Measurements from ENCODE around the gene MOB3A.
"Not testable (repeated sequence)": the region's sequence is repeated elsewhere in the genome, so short reads cannot be mapped to it uniquely, and the experiment has no call there.

MOB3A gene

DNA sequence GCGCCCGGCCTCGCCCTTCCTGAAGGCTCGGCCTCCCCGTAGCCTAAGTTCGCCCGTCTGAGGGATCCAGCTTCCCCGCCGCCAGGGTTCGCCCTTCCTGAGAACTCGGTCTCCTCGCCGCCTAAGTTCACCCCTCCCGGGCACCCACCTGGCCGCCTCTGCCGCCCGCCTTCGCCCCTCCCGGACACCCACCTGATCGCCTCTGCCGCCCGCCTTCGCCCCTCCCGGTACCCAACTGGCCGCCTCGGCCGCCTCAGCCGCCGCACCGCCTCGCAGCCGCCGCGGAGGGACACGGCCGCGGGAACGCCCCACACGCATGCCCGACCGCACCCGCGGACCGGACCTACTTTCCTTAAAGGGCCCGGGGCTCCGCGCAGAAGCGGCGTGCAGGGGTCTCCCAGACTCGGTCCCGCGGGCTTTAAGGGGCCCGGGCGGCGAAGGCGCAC lies at the start of gene MOB3A:
Gene MOB3A (minus strand): TSS at position 293 of the 446 bp plus-strand sequence. CDS start 17,766 bp downstream, outside the sequence.
- DNase-seq, result no peak

DNA sequence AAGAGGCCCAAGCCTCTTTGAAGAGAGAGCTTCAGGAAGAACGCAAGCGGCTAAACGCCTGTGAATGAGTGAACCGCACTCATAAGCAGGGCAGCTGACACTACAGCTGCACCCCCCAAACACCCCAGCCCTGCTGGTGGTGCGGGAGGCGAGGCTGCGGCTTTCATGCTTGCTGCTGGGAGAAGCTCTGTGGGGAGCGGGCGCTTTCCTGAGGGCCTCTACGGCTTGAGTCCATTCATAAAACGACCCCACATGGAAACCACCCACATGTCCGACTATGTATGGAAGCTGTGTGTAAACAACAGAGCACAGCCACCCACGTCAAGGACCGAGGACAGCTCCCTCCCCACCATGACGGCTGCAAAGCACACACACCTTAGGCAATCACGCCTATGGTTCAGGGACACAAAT lies 49.7 kb upstream of the MOB3A start:
- DNase-seq, result no peak

DNA sequence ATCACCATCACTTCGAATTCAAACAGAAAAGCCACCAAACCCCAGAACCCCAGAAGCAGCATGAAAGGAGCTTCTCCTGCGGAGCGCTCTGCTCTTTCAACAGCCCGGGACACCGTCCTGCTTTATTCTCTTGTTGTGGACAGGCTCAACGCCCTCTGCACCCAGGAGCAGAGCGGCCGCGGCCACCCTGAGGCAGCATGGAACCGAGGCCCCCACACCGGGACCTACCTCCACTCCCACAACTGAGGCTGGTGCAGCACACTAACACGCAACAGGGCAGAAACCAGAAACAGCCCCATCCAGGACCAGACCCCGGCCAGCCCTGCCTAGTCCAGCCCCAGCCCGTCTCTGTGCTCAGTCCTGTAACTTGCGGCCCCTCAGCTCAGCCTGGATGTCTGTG lies 48.1 kb upstream of the MOB3A start:
- no peak for DNase-seq

DNA sequence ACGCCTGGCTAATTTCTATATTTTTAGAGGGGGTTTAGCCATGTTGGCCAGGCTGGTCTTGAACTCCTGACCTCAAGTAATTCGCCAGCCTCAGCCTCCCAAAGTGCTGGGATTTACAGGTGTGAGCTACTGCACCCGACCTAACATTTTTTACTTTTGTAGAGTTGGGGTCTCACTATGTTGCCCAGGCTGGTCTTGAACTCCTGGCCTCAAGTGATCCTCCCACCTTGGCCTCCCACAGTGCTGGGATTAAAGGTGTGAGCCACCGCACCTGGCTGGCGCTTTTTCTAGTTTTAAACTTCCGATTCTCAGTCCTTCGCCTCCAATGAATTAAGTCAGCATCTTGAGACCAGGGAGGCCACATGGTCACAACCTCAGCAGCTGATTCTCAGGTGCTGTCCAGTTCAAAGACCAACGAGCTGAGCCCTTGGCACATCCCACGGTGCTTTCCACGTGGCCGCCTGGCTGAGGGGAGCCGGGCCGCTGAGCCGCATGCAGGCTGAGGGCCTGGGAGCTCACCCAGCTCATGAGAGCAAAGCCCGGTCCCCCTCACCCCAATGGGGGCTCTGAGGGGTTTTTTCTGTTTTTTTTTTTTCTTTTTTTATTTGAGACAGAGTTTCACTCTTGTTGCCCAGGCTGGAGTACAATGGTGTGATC lies 46.2 kb upstream of the MOB3A start:
- DNase-seq, result no peak

DNA sequence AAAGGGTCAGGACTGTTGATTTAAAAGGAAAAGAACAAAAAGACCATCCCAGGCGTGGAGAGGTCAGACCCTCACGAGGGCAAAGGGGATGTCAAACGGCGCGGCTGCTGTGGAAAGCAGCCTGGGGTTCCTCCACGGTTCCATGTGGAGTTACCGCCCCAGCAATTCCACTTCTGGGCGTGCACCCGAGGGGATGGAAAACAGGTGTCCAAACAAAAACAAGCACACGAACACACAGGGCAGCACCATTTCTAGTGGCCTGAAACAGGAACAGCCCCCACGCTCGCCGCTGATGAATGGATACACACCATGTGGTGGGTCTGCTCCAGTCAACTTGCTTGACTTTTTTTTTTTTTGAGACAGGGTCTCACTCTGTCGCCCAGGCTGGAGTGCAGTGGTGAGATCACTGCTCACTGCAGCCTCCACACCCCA lies 44.0 kb upstream of the MOB3A start:
- DNase-seq, result no peak

DNA sequence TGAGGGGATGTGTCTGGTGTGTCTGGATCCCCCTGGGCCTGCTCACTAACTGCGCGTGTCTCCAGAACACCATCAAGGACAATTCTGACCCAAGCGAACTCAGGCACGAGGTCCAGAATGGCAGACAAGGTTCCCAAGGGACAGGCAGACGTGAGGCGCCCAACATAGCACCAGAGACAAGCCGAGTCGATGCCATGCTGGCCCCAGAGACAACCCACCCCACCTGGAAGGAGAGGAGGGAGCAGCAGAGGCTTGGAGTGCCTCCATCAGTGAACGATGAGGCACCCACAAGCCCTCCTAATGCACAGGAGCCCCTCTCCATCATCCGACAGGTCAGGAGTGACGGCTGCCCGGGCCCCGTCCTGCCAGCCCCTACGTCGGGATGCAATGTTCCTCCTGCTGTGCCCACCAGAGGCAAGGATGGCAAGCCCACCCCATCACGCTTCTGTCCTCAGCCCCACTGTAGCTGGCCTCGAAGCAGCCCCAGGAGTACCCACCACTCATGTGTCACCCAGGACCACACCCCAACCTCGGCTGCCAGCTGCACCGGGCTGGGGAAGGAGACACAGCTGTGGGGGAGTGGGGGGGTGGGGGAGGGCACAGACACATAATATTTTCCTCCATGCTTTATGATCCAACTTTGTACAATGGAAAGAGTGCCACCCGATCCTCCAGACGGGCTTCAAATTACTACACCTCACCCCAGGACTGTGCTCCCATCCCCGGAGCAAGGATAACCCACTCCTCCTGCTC lies 43.4 kb upstream of the MOB3A start:
- no peak for DNase-seq

DNA sequence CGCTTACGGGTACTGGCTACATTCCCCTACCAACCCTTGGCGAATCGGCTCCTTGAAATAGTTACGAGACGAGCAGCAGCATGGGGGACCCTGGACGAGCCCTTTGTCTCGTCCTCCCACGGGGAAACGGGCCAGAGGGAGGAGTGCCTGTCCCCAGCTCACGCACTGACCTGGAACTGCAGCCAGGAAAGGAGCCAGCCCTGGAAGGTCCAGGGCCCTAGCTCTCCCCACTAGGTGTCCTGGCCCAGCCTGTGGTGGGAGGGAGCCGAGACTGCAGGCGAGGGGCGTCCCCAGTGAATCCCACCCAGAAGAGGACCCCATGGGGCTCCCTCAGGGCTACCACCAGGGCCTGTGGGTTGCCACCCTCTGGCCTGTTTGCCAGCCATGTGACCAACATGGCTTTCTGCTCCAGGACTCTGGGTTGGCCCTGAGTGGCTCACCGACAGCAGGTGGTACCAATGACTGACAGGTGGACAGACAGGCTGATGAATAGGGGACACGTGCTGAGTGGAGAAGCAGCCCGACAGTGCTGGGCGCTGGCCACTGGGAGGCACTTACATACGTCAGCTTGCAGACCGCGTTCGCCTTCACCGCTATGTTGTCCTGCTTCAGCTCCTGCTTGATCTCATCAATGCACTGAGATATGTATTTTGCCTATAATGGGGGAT lies 42.1 kb upstream of the MOB3A start:
- no peak for DNase-seq

DNA sequence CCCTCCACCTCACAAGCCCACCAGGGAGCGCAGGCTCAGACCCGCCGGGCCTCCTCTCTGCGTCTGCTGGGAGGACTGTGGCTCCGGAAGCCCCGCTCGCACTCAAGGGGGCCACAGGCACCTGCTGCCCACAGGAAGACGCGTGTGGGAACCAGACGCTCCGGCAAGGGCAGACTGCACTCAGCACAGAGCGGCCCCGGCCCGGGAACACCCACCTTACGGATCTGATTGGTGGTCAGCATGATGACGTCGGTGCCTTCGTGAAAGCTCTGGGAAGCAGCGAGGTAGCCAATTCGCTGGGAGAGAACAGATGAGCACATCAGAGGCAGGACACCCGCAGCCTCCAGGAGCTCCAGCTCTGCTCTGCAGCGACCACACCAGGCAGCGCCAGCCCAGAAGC lies 40.7 kb upstream of the MOB3A start:
- no peak for DNase-seq

DNA sequence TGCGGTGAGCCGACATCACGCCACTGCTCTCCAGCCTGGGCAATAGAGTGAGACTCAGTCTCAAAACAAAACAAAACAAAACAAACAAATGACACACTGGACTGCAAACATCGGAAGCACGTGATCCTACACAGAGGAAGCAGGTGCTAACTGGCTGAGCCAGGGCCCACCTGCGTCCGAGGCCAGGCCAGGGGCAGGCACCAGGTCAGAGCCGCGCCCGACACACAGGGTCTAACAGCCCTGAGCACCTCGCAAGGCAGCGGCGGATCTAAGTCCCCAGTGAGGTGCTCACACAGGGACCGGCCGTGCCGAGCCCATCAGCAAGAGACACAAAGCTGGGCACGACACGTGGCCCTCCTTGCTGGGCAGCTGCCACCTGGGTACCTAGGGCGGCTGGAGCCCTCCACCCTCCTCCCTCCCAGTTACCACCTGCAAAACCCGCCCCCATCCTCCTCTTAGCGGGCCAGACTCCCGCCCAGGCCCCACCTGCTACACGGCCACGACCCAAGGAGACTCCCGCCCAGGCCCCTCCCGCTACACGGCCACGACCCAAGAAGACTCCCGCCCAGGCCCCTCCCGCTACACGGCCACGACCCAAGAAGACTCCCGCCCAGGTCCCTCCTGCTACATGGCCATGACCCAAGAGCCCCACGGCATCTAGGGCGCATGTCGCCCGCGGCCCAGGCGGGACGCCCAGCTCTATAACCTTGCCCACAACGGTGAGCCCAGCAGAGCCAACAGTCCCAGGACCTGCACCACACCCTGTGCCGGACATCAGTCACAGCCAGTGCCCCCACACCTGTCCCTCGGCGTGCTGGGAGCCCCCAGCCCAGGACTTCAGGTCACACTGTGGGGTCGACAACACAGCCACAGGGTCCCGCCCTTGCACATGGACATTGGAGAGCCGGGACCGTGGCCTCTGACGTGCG lies 39.6 kb upstream of the MOB3A start:
- DNase-seq, result no peak

DNA sequence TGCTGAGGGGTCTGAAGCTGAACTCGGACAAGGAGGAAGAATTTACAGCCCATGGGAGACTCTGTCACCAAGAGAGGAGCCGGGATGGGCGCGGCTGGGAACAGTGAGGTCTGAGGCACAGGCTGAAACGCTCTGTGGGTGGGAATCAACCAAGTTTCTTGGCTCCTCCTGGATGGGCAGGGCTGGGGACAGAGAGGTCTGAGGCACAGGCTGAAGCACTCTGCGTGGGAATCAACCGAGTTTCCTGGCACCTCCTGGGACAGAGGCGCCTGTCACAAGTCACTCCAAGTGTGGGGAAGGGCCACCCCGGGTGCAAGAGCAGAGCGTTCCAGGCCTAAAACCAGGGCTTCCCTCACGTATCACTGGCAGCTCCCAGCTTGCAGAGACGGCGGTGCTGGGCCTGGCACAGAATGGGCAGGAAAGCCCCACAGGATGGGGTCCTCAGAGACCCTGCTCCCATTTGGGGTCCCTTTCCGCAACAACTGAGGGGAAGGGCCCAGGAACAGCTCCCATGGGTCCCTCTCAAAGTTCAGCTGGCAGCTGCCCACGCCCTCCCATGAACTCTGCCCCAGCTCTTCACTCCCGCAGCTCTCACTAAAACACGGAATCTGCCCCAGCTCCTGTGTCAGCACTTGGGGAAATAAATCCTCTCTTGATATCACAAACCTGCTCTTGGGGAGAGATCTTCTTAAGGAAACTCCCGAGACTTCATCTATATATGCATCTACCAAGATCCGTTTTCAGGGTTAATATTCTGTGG lies 36.8 kb upstream of the MOB3A start:
- no peak for DNase-seq

DNA sequence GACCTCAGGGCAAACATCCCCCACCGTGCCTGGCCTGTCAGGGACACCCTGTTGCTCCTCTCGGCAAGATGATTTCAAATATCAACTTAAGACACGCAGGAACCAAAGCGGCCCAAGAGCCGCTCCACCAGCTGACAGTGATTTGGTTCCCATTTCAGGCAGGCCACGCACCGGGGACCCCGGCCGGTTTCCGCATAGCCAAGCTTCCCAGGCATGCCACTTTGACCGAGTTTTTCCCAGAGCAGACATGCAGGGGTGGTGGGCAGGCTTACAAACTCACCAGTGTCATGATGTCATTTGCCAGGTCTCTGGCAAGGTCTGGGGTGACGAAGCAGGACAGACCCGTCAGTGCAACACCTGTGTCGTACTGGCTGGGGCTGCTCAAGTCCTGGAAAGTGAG lies 36.1 kb upstream of the MOB3A start:
- no peak for DNase-seq

DNA sequence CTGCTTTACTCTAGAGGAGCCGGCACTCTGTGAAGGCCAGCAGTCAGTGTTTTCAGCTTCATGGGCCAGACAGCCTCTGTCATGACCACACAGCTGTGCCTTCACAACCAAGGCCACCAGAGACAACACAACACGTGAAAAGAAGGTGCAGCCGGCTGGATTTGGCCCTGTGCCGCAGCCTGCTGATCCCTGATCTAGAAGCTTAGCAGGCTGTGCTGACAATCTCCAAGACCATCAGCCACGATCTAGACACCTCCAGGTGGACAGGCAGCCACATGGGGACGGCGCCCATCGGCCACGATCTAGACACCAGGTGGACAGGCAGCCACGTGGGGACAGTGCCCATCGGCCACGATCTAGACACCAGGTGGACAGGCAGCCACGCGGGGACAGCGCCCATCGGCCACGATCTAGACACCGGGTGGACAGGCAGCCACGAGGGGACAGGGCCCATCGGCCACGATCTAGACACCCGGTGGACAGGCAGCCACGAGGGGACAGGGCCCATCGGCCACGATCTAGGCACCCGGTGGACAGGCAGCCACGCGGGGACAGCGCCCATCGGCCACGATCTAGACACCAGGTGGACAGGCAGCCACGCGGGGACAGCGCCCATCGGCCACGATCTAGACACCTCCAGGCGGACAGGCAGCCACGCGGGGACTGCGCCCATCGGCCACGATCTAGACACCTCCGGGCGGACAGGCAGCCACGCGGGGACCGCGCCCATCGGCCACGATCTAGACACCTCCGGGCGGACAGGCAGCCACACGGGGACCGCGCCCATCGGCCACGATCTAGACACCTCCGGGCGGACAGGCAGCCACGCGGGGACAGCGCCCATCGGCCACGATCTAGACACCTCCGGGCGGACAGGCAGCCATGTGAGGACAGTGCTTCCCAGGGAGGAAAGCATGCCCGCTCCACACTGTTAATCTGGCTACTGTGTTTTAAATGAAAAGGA lies 35.2 kb upstream of the MOB3A start:
- DNase-seq, result not testable (repeated sequence)

DNA sequence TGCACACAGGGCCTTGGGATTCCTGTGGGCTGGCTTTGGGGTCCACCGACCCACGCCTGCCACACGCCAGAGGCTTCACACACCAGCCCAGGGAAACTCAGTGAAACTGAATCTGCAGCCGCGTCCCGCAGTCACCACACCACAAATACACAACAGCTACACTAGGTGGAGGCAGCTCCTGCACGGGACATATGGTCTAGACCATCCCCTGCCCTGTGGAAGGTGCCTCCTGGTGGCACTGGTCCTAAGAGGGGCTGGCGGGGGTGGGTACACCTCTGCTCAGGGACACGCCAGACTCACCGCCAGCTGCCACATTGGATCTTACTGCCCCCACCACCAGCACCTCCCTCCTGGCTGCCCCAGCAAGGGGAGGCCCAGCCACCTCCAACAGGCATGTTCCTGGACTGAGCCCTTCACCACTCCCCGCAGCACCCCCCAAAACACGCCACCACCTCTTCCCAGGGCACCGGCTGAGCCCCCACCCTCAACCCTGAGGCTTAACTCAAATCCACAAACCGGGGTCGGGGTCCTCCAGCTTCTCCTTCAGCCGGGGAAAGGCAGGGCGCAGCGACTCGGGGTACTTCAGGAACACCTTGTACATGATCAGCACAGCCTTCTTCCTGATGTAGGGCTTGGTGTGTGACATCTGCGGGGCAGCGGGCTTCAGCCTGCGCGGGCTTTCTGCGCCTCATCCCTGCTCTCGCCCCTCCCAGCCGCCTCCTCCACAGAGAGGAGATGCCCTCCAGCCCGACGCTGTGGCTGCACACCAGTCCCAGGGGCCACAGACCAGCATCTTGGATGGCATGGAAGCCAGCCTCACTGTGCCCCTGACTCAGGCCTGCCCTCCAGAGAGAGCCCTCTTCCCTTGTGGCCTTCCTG lies 34.0 kb upstream of the MOB3A start:
- no peak for DNase-seq

DNA sequence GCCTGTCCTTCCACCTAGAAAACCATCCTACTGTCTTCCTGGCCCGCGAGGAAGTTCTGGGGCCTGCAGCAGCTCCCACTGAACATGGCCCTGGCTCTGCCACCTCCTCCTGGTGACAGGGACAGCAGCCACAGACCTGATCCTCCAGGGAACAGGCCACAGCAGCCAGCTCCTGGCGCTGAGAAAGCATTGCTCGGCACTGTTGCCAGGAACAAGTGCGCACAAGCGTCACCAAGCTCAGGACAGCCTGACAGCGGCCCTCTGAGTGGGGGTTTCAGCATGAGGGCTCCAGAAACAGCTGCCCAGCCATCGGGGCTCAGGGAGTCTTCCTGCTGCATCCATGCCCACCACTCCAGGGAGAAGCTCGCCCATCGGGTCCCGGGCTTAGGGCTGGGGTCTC lies 33.4 kb upstream of the MOB3A start:
- DNase-seq, result no peak

DNA sequence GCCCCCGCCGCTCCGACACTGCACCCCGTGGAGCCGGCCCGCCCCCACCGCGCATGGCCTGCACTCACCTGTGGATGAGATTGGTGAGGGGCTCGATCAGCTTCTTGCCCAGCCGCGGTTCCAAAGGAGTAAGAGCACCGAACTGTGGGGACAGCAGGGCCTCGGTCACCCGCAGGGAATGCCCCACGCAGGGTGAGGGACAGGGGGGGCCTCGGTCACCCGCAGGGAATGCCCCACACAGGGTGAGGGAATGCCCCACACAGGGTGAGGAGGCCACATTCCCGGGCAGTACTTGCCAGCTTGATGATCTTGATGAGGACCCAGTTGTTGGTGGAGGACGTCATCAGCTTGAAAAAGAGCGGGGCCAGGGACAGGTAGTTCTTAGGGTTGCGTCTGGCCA lies 32.9 kb upstream of the MOB3A start:
- no peak for DNase-seq

DNA sequence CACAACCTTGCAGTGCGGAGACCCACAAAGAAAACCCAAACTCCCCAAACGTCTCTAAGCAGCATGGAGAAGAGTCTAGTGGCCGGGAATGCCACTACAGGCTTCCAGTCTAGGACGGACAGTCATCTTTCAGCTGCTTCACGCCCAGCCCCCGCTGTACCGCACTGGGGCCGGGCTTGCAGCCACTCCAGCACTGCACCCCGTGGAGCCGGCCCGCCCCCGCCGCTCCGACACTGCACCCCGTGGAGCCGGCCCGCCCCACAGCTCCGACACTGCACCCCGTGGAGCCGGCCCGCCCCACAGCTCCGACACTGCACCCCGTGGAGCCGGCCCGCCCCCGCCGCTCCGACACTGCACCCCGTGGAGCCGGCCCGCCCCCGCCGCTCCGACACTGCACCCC lies 32.1 kb upstream of the MOB3A start:
- not testable (repeated sequence) for DNase-seq

DNA sequence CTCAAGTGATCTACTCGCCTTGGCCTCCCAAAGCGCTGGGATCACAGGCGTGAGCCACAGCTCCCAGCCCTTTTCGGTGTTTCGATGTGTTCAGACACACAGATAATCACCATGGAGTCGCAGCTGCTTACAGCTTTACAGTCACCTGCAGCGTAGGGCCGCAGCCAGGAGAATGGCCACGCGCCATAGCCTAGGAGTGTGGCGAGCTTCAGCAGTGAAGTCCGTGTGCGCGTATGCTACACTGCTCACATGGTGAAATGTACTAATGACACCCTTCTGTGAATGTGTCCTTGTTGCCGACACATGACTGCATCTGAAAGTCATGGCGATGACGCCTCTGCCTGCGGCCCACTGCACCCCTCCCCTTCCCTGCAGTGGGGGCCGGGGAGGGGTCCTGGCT lies 31.6 kb upstream of the MOB3A start:
- no peak for DNase-seq

DNA sequence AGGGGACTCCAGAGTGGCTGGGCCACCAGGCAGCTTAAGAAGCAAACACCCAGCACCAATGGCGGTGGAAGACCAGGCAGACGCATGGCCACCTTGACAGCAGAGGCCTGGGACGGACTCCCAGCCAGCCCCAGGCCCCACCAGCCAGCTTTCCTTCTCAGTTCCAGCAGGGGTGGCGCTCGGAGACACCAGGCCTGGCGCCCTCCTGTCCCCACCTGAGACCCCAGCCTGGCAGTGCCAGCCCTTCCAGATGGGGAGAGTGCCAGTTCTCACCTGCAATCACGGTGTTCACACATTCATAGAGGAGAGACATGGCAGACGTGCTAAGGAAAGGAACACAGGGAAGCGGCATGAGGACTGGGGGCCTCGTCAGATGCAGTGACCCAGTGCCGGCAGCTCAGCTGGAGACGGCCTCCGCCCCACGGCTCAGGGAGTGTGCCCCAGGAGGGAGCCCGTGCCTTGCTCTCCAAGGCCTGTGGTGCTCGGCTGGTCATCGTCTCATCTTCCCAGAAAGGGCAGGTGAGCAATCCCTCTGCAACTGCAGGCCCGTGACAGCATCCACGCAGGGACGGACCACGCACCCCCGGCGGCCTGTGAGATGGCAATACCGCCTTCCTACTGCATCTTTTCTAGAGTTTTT lies 30.9 kb upstream of the MOB3A start:
- DNase-seq, result no peak

DNA sequence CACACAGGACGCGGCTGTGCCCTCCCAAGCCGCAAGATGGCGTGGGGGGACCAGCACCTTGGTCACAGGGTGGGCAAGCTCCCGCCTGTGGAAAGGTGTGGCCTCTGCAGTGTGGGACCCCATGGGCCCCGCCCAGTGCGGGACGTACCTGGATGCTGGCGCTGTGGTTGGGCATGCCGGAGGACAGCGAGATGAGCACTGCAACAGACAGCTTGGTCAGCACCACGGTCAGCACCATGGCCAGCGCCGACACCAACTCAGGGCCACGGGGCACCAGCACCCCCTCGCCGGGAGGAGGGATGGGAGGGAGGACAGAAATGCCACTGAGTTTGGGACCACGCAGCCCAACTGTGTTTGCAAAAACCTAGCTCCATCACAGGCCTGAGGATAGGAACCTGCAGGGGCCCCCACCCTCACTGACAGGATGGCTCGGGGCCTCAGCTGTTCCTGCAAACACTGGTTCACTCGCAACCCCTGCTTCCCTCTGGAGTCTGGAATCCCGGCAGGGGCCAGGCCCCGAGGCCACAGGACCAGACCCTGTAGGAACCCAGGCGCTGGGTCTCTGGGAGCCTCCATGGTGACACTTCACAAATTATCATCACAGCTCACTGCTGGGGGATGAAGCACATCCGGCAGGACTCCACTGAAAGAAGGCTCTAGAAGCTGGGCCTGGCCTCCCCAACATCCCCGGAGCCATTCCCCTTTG lies 27.7 kb upstream of the MOB3A start:
- DNase-seq, result no peak

All from activated CD8-positive, alpha-beta memory T cell treated with anti-CD3 and anti-CD28 coated beads for 24 hours (primary cell).